IPS-18c (cell line): ENCODE results near the gene COL16A1.
"Not testable (repeated sequence)": the region's sequence is repeated elsewhere in the genome, so short reads cannot be mapped to it uniquely, and the experiment has no call there.

ENCODE experiments used
- H3K4me3 ChIP-seq: 2 replicates; pipeline ENCODE4 v1.7.0; 2013; ENCODE audit warnings: low read depth, mild to moderate bottlenecking, low read length, moderate library complexity; ENCODE audit not compliant: insufficient read depth
- H3K9me3 ChIP-seq: one replicate; pipeline ENCODE4 v1.6.1; 2013; ENCODE audit warnings: mild to moderate bottlenecking, low read length, moderate library complexity; ENCODE audit not compliant: control insufficient read depth, insufficient read depth

The COL16A1 gene

DNA sequence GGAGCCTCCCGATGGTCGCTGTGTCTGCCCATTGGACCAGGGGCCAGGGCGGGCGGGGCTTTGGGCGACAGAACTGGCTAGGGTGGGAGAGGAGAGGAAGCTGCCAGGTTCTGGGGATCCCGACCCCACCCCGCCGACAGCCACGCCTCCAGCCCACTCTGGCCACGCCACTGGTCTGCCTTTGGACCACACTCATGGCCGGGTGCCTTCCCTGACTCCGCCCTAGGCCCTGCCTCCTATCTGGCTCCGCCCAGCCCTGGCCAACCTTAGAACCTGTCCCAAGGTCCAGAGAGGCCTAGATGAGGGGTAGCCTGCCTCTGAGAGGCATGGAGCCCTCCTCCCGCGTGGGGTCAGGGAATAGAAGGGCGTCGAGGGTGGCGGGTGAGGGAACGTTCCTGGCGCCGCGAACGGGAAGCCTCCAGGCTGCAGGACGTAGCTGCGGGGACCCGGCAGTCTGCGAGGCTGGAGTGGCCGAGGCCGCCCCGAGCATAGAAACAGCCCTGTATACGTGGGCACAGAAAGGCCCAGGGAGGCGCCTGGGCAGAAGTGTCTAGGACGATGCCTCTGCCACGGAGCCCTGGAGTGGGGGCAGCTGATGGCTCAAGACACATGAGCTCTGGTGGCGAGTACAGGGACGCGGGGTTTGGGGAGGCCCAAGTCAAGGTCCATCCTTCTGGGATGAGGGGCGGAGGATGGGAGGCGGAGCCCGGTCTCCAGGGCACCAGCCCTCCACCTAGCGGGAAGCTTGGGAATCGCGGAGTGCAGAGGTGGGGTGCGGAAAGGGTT, 11.5 kb upstream of the COL16A1 start:
- H3K9me3 ChIP-seq: peaks cover 2% of the 10 kb centered on the region
- H3K4me3 ChIP-seq: peak overlapping the region; percentile 63

DNA sequence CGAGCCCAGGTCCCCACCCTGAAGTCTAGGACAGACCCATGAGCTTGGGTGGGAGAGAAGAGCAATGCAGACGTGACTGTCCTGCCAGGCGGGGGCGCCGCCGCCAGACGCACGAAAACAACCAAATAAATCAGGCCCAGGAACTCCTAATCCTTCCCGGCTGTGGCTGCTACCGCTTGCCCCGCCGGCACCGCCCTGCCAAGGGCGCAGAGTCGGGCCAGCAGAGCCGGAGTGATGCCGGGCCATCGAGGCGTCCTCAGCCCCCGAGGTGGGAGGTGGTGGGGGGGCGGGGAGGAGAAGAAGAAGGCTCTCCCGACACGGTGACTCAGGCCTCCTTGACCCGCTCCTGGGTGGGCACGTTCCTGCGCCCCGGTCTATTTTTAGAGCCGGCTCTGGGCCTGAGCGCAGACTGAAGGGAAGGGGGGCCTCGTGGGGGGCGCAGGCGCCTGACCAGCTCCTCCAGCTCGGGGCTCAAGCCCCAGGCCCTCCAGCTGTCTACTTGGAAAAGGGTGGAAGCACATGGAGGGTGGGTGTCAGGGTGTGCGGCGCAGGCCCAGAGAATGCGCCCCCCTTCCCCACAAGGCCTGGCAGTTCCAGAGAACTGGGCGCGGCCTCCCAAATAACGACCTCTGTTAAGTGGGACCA, 10.7 kb upstream of the COL16A1 start:
- H3K9me3 ChIP-seq: peaks cover 2% of the 10 kb centered on the region
- H3K4me3 ChIP-seq: peak overlapping the region; percentile 63

DNA sequence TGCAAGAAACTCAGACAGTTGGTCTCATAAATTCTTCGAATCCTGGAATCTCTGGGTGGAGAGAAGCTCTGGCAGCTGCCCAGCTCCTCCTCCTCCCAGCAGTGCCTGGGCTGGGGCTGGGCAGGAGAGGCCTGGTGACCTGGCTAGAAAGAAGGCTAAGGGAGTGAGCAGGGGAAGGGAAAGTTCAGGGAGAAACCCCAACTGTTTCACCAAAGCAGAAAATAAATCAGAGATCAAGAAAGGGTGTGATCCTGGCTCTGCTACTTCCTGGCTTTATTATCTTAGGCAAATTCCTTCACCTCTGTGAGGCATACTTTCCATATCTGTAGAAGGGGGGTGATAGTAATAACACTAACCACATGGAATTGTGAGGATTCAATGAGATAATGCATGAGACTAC, 8.8 kb upstream of the COL16A1 start:
- Histone ChIP-seq H3K9me3 (peaks cover 2% of the 10 kb centered on the region), H3K4me3 (no peak overlapping the region)

DNA sequence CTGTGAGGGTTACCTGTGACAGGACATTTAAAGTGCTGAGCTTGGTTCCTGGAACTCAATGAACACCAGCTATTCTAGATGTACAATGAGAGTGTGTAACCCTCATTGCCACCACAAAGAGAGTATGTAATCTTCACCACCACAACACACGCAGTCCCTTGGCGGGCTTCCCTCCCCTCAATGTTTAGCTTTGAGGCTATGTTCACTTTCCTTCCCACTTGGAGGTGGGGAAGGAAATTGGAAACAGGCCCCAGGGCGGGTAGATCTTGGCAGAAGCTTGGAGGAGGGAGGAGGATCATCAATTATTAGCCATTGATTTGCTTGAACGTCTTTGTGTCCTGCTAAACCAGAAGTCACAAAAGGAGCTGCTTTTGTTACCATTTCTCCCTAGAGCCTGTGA, 8.3 kb upstream of the COL16A1 start:
- no peak overlapping the region for H3K4me3 ChIP-seq

DNA sequence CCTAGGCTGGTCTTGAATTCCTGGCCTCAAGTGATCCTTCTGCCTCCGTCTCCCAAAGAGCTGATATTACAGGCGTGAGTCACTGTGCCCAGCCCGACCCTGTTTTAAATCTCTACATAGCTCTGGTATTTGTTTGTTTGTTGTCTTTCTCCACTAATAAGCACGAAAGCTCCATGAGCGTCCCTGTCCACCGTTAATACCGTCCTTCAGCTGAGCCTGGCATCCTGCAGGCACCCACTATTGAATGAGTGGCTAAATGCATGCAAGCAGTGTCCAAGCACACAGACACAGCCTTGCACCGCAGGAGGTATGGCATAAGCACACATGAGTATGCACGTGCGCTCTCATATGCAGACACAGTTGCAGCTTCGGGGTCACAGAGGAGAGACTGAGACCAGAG, 4.5 kb upstream of the COL16A1 start:
- Histone ChIP-seq H3K9me3 (no peaks in the 10 kb centered on the region), H3K4me3 (no peak overlapping the region)

More for the DNA sequence above, 8.3 kb upstream of the COL16A1 start:
- peaks cover 2% of the 10 kb centered on the region for H3K9me3 ChIP-seq

DNA sequence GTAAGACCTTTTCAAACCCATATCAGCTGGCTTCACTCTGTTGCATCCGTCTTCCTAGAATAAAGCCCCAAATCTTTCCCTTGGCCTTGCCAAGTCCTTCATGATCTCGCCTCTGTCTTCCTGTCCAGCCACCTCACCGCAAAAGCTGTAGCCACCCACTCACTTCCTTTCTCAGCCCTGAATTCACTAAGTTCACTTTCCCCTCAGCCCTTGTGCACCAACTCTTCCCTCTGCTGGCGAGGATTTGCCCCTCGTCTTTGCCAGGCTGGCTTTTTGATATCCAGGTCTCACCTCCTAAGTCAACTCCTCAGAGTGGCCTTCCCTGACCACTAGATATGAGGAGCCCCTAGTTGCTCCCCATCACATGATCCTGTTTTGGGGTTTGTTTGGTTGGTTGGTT, 3.9 kb upstream of the COL16A1 start:
- H3K4me3 ChIP-seq: no peak overlapping the region
- no peaks in the 10 kb centered on the region for H3K9me3 ChIP-seq

DNA sequence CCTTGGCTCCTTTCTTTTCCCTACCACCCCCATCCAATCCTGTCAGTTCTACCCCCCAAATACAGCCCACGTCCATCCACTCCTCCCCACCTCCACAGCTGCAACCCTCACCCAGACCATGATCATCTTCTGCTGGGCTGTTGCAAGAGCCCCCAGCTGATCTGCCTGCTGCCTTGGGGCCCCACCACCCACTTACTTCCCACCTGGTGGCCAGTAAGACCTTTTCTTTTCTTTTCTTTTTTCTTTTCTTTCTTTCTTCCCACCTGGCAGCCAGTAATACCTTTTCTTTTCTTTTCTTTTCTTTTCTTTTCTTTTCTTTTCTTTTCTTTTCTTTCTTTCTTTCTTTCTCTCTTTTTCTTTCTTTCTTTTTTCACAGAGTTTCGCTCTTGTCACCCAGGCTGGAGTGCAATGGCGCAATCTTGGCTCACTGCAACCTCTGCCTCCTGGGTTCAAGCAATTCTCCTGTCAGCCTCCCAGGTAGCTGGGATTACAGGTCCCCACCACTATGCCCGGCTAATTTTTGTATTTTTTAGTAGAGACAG, 3.3 kb upstream of the COL16A1 start:
- H3K9me3 ChIP-seq, H3K4me3 ChIP-seq: not testable (repeated sequence)

DNA sequence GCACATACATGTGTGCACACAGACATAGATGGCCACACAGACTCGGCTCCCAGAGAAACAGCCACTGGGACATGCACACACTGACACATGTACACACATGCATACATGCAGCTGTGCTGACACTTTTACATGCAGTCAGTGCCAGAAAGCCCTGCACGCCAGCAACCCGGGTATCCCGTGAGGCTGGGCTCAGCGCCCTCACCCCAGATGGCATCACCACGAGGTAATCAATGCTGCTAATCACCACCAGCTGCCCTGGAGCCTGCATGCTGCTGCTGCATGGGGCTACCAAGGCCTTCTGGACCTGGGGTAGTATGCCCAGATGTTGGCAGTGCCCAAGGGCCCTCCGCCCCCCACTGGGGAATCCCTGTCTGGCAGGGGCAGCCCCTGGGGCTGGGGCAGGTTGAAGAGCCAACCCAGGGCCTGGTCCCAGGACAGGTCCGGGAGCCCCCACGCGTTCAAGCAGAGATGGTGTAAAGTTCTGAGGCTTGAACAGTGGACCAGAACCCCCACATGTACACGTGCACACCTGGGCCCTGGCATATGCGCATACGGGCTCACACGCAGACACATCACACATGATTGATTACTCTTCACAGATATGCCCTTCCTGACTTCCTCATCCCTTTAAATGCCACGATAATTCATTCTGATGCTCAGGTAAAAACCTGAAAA, 2.7 kb upstream of the COL16A1 start:
- no peak overlapping the region for H3K4me3 ChIP-seq
- no peaks in the 10 kb centered on the region for H3K9me3 ChIP-seq

DNA sequence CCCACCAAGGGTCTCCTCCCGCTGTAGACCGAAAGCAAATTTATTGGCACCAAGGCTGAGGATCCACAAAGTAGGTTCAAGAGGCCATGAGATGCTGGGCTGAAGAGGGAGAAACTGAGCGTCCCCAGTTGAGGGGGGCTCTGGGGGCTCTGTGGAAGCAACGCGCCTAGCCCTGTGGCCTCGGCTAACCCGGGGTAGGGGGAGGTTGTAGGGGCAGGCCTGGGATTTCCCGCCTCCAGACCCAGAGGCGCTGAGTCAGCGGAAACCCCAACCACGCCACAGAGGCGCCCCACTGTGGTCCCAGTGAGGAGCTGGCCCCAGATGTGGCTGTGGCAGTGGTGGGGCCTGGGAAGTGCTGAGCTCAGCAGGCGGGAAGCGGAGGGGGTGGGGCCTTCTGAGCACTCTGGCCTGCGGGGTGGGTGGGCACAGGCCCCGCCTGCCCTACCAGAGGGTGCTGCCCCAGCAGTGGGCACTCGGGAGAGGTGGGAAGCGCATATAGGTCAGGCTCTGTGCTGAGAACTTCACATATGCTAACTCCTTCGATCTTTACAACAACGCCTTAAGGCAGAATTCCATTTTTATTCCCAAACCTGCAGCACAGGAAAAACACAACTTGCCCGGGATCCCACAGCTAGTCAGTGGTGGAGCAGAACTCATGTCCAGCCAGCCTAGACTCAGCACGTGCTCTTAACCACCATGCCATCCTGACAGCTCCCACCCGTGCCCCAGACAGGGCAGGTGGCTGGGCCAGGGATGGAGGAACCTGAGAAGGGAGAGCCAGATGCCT, 1.5 kb upstream of the COL16A1 start:
- peak overlapping the region; percentile 52; the same call in 1 of the 2 replicates for H3K4me3 ChIP-seq
- H3K9me3 ChIP-seq: no peaks in the 10 kb centered on the region

DNA sequence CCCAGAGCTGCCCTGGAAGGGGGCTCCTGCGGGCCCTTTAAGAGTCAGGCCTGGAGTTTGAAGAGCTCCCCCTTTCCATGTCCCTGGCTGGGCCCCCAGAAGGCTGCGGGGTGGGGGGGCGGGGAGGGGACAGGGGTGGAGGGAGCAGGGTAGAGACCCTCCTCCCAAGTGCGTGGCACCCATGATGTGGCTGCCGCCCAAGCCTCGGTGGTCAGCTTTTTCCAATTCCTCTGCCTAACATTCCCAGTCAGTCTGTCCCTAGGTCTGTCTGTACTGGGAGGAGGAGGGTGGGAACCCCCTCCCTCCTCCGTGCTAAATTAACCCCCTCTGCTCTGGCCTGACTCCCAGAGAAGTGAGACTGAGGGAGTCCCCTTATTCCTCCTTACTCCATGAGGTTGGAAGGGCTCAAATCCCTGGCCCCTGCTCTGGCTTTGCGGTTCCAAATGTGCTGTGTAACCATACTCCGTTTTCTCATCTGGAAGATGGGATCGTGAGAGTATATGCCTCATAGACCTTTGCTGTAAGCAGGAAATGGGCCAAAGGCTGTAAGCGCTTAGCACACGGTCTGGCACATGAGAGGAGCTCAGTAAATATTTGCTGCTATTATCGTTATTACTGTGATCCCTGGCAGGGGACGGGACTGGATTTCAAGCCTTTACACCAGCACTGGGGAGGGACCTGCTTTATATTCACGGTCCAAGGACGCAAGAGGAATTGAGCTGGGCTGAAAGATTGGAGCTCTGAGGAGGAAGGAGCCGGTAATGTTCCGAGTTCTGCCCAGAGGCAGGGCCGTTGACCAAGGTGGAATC, 658 bp upstream of the COL16A1 start:
- peak overlapping the region; percentile 52; the same call in 1 of the 2 replicates for H3K4me3 ChIP-seq
- H3K9me3 ChIP-seq: no peaks in the 10 kb centered on the region

DNA sequence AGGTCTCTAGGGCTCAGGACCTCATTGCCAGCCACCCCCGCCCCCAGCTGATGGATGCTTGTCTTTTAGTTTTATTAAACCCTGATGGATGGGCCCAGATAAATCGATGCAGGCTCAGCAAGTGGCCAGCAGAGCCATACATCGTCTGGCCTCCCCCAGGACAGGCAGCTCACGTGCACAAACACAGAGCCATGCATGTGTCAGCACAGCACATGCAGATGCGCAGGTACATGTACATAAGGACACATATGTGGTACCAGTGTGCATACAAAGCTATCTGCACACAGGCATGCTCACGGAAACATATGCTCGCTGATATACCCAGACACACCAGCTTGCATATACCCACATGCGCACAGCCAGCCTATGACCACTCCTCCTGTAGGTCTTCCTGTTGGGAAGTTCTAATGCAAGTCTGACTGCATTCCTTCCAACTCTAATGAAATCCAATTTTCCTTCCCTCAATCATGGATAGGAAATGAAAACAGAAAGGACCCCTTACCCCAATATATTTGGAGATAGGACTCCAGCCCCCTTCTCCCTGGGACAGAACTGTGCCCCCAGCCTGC, 897 bp downstream of the COL16A1 start:
- Histone ChIP-seq H3K4me3 (no peak overlapping the region), H3K9me3 (no peaks in the 10 kb centered on the region)

DNA sequence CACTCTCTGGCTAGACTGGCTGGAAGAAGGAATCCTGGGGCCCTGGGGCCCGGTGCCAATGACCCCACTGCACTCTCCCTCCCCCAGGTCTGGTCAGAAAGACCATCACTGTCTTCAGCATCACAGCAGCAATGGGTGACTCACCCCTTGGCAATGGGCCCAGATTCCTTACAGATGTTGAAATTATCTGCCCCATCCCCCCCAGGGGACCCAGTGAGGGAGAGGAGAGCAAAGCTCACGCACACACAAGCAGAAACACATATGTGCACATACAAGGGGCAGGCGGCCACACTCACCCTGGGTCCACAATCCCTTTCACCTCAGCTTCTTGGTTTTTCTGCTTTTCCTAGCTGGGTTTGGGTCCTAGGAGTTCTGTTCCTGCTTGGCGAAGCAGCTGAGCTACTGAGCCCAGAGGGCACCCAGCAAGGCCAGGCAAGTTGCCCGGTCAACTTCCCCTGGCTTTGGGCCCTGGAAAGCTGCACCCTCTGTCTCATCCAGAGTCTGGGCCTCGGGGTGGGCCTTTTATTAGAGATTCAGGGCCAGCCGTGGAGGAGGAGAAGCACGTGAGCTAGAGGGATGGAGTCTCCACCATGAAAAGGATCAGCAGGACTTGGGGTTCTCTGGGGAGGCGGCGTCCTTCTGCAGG, 2.6 kb downstream of the COL16A1 start:
- no peak overlapping the region for H3K4me3 ChIP-seq
- no peaks in the 10 kb centered on the region for H3K9me3 ChIP-seq

DNA sequence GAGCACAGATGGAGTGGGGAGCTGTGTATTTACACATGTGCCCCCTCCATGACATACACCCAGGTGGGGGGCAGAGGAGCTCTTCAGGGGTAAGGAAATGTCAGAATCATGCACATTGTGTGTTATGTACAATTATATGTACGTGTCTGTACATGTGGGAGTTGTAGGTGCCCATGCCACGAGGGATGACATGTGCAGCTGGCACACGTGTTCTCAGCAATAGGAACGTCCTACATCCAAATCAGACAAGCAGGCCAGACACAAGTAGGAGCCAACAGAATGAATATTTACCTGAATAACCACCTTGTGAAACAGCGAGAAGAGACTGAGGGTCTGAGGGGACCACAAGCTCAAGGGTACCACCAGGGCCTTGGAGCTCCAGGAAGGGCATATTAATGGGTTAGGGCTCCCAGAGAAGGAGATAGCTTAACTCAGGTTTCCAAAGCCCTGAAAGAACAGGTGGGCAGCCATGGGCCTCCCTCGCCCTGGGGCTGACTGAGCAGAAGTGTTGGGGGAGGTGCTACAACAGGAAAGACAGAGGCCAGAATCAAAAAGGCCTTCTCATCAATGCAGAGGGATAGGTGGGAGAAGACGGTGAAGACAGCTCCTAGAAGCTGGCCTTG, 3.2 kb downstream of the COL16A1 start:
- no peaks in the 10 kb centered on the region for H3K9me3 ChIP-seq
- H3K4me3 ChIP-seq: no peak overlapping the region

DNA sequence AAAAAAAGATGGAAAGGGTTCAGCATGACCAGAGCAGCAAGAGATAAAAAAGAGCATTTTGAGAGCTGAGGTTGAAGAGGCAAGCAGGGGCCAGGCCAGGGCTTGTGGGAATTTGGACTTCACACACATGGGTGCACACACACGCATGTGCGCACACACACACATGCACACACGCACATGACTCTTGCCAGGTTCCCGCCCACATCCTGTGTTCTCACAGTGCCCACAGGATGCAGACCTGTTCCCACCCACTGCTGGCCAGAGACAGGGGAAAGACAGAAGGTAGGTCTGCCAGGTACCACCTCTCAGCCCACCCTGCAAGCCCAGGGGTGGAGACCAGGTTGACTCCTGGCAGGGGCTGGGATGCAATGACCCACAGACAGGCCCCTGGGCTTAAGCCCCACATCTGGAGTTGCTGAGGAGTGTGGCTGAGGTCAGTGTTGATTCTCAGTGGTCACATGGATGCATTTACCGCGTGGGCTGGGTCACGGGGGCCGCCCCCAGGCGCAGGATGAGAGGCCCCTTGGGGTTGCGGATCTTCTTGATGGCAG, 4.4 kb downstream of the COL16A1 start:
- H3K9me3 ChIP-seq: no peaks in the 10 kb centered on the region

DNA sequence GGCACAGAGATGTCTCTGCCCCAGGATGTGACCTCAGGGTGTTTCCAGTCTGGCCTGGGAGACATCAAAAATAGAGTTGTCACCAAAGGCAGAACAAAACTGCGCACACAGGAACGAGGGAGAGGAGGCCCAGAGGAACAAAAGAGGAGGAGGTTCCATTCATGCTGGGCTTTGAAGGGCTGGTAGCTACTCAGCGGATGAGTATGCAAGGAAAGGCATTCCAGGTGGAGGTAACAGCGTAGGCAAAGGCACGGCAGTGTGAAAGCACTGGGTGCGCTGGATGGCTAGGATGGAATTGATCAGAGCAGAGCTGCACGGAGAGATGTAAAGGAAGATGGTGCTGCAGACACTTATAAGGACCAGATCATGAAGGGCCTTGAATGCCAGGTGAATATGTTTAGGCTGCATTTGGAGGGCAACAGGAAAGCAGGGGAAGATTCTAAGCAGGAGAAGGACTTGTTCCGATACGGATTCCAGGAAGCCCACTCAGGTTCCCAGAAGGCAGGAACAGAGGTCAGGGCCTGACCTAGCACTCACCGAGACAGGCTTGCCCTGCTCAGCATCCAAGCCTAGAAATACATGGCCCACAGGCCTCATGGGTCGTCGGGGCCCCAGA, 6.3 kb downstream of the COL16A1 start:
- Histone ChIP-seq H3K4me3 (no peak overlapping the region), H3K9me3 (no peaks in the 10 kb centered on the region)

More for the DNA sequence above, 4.4 kb downstream of the COL16A1 start:
- H3K4me3 ChIP-seq: no peak overlapping the region
